A549 (cell line): Measurements from ENCODE around the gene MTOR. TPM values are rescaled to one million over a fixed set of nuclear protein-coding genes. Genes with fewer than 3 reads are reported as not detected.

Experiments
- ATAC-seq, 2 experiments: fragments of 200-7000 bp in 1 of 2; fragments of >200 bp in 1 of 2; cut with Nextera tagmentation in 1 of 2; cut with Tn5 transposase in 1 of 2; 3 replicates each; pipeline versions ENCODE4 v1.8.0 to v1.9.1; 2018 to 2020; ENCODE audit warnings: mild to moderate bottlenecking in 1 of 2, moderate library complexity in 1 of 2
- CTCF ChIA-PET: fragments of 300-600 bp; sonication (Branson Sonifier 250); formaldehyde crosslinking; extraction: SDS; loops from one replicate; lab custom pipeline; 2021; ENCODE audit warnings: antibody characterized with exemption, inconsistent platforms; lab: Yijun Ruan, JAX
- POLR2A ChIA-PET: fragments of 350-600 bp; formaldehyde crosslinking; extraction: SDS; loops from one replicate; lab custom pipeline; 2021; ENCODE audit warnings: antibody characterized with exemption, inconsistent platforms; lab: Yijun Ruan, JAX
- DNase-seq, 2 experiments: peaks; one replicate each; pipeline versions ENCODE4 v3.0.0 to v3.0.0-alpha.2; 2011 to 2016; ENCODE audit warnings: low read depth in 1 of 2, low spot score in 1 of 2
- FAIRE-seq: peaks from 2 replicates; lab custom pipeline; 2011; peaks lifted over from hg19 to GRCh38; lab: Jason Lieb, UNC
- H3K27ac ChIP-seq, 2 experiments: fragments of >200 bp; sonication (Bioruptor Twin); formaldehyde crosslinking; 3 replicates each; pipeline ENCODE4 v1.5.1; 2016 to 2017
- H3K4me1 ChIP-seq: fragments of >200 bp; sonication (Bioruptor Twin); formaldehyde crosslinking; 3 replicates; pipeline ENCODE4 v1.6.1; 2016
- H3K4me2 ChIP-seq: fragments of >200 bp; sonication (Bioruptor Twin); formaldehyde crosslinking; 3 replicates; pipeline ENCODE4 v1.6.1; 2016
- H3K4me3 ChIP-seq: fragments of >200 bp; sonication (Bioruptor Twin); formaldehyde crosslinking; 3 replicates; pipeline ENCODE4 v1.5.1; 2016
- H3K9me3 ChIP-seq: fragments of >200 bp; sonication (Bioruptor Twin); formaldehyde crosslinking; 3 replicates; pipeline ENCODE4 v1.6.1; 2016
- BHLHE40 ChIP-seq: IDR thresholded peaks from 2 replicates; pipeline ENCODE4 v1.6.1; 2012; ENCODE audit warnings: low read depth, low read length, inconsistent platforms
- CBX2 ChIP-seq: fragments of 200-600 bp; sonication (generic); IDR thresholded peaks from 2 replicates; pipeline ENCODE4 v1.6.1; 2016; ENCODE audit warnings: low read depth, mild to moderate bottlenecking, borderline replicate concordance
- CBX8 ChIP-seq: fragments of 200-600 bp; sonication (generic); IDR thresholded peaks from 2 replicates; pipeline ENCODE4 v1.6.1; 2016
- EHF ChIP-seq: fragments of 250-450 bp; sonication (Bioruptor Pico); IDR thresholded peaks from 2 replicates; pipeline ENCODE4 v1.5.0; 2020; ENCODE audit warnings: mild to moderate bottlenecking
- EHMT2 ChIP-seq: fragments of 200-600 bp; sonication (generic); IDR thresholded peaks from 2 replicates; pipeline ENCODE4 v1.6.1; 2016; ENCODE audit warnings: antibody characterized with exemption, low read depth, mild to moderate bottlenecking, moderate library complexity
- ELK1 ChIP-seq: fragments of 150-350 bp; IDR thresholded peaks from 2 replicates; pipeline ENCODE4 v1.6.1; 2014; ENCODE audit warnings: low read depth, mild to moderate bottlenecking, low read length
- EP300 ChIP-seq, 2 experiments: fragments of >200 bp; sonication (Bioruptor Twin); formaldehyde crosslinking; IDR thresholded peaks; 2 replicates in 1 of 2; 3 replicates in 1 of 2; pipeline ENCODE4 v1.6.1; 2016 to 2017
- ESRRA ChIP-seq: fragments of 150-350 bp; IDR thresholded peaks from 2 replicates; pipeline ENCODE4 v1.6.1; 2014; ENCODE audit warnings: mild to moderate bottlenecking, low read length, borderline replicate concordance
- FOSB ChIP-seq: fragments of 250-450 bp; sonication (Bioruptor Pico); IDR thresholded peaks from 2 replicates; pipeline ENCODE4 v1.5.0; 2020; ENCODE audit warnings: mild to moderate bottlenecking, moderate library complexity
- HOXB13 ChIP-seq: fragments of 250-450 bp; sonication (Bioruptor Pico); IDR thresholded peaks from 2 replicates; pipeline ENCODE4 v1.5.0; 2020; ENCODE audit warnings: low read depth, mild to moderate bottlenecking, moderate library complexity
- JUN ChIP-seq, 2 experiments: fragments of >200 bp; sonication (Bioruptor Twin); formaldehyde crosslinking; IDR thresholded peaks; 2 replicates in 1 of 2; 3 replicates in 1 of 2; pipeline ENCODE4 v1.6.1; 2016 to 2017
- JUNB ChIP-seq: fragments of >200 bp; sonication (Bioruptor Twin); formaldehyde crosslinking; IDR thresholded peaks from 2 replicates; pipeline ENCODE4 v1.6.1; 2016
- KDM5A ChIP-seq: fragments of 200-600 bp; sonication (generic); IDR thresholded peaks from 2 replicates; pipeline ENCODE4 v1.6.1; 2016; ENCODE audit warnings: antibody characterized with exemption, mild to moderate bottlenecking
- MAZ ChIP-seq: fragments of 150-350 bp; IDR thresholded peaks from 2 replicates; pipeline ENCODE4 v1.6.1; 2014; ENCODE audit warnings: antibody characterized with exemption, low read depth, low read length, borderline replicate concordance
- NFE2L2 ChIP-seq: fragments of 150-350 bp; conservative IDR thresholded peaks from 2 replicates; pipeline ENCODE4 v1.6.1; 2014; ENCODE audit warnings: low read length
- RAD21 ChIP-seq, 2 experiments: fragments of >200 bp in 1 of 2; sonication (Bioruptor Twin) in 1 of 2; formaldehyde crosslinking in 1 of 2; IDR thresholded peaks in 1 of 2; conservative IDR thresholded peaks in 1 of 2; 2 replicates in 1 of 2; 3 replicates in 1 of 2; pipeline ENCODE4 v1.6.1; 2012 to 2018; ENCODE audit warnings: inconsistent platforms in 1 of 2
- RARB ChIP-seq: fragments of 250-450 bp; sonication (Bioruptor Pico); IDR thresholded peaks from 2 replicates; pipeline ENCODE4 v1.8.0; 2021; ENCODE audit warnings: mild to moderate bottlenecking, moderate library complexity
- RFX5 ChIP-seq: fragments of 450-650 bp; IDR thresholded peaks from 2 replicates; pipeline ENCODE4 v1.7.1; 2014; ENCODE audit warnings: antibody characterized with exemption, mild to moderate bottlenecking, moderate library complexity
- TP53 ChIP-seq: fragments of 250-450 bp; sonication (Bioruptor Pico); IDR thresholded peaks from 2 replicates; pipeline ENCODE4 v1.5.0; 2021; ENCODE audit warnings: mild to moderate bottlenecking, moderate library complexity
- ZC3H11A ChIP-seq: fragments of 450-650 bp; IDR thresholded peaks from 2 replicates; pipeline ENCODE4 v1.6.1; 2014; ENCODE audit warnings: antibody characterized with exemption, mild to moderate bottlenecking
- ZFP36 ChIP-seq: fragments of 450-650 bp; IDR thresholded peaks from 2 replicates; pipeline ENCODE4 v1.6.1; 2014; ENCODE audit warnings: borderline replicate concordance; ENCODE audit not compliant: partially characterized antibody
- WGBS: methylation state at CpG from one replicate; pipeline ENCODE4 v1.1.6; 2017; ENCODE audit errors: missing lambda C conversion rate; 5-methylcytosine and 5-hydroxymethylcytosine counted together
- polyA plus RNA-seq, 4 experiments: library from polyadenylated mRNA; depleted of rRNA in 3 of 4; stranded (reverse); fragments of >200 nt; fragmentation: RNase III in 1 of 4; extraction: RNeasy Plus Mini Kit Qiagen cat#74134 plus additional on column Dnase treatment in 1 of 4; gene quantifications; 2 replicates in 3 of 4; 3 replicates in 1 of 4; pipeline ENCODE4 v1.2.3, GENCODE V29; 2011 to 2017
- TF ChIP-seq, protein P1 (sequence below): IDR thresholded peaks from 2 replicates; pipeline ENCODE4 v1.6.1; 2012; ENCODE audit warnings: low read depth, borderline replicate concordance
- TF ChIP-seq, protein P2 (sequence below): fragments of >200 bp; sonication (Bioruptor Twin); formaldehyde crosslinking; IDR thresholded peaks from 2 replicates; pipeline ENCODE4 v1.6.1; 2016
- TF ChIP-seq, protein P3 (sequence below): fragments of >200 bp; sonication (Bioruptor Twin); formaldehyde crosslinking; IDR thresholded peaks from 3 replicates; pipeline ENCODE4 v1.6.1; 2016
- TF ChIP-seq, protein P4 (sequence below): fragments of >200 bp; sonication (Bioruptor Twin); formaldehyde crosslinking; IDR thresholded peaks from 3 replicates; pipeline ENCODE4 v1.5.1; 2016

Gene MTOR
- polyA plus RNA-seq, 2 of the 4 experiments (the other 2 are of a cell fraction), result 15.7 to 28.5 TPM

DNA sequence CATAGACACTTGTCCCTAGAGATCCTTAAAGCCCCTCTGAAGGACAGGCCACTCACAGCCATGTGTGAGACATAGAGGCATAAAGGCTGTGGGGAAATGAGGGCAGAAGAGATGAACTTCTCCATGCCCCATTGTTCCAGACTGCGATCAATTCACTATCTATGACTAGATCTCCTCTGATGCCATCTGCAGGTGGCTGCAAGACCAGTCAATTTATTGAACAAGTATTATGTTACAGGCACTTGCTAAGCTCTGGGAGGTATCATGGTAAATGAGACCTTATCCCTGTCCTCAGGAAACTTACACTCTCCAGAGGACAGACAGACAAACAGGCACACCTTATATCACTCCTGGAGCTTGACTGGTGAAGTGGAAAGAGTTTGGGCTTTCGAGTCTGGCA is 33.6 kb upstream of the MTOR start:
- no peak for TF ChIP-seq KDM5A
- TF ChIP-seq HOXB13, result no peak
- no peak for TF ChIP-seq ELK1
- DNase-seq (no peak), ATAC-seq (no peak), FAIRE-seq (no peak)
- 100% methylated on average over 1 of the region's 2 CpGs for WGBS
- no peaks in the 10 kb centered on the region for H3K4me1 ChIP-seq
- H3K4me3 ChIP-seq, result no peak overlapping the region
- ChIA-PET CTCF (interaction anchor here (1.1 kb wide), 4 partner anchors 9 to 347 kb away, joined by 3 to 6 read pairs (median 4); no protein-coding TSS in a partner anchor), POLR2A (interaction anchor here (0.6 kb wide), 1 partner anchor 136 kb away, joined by 4 read pairs; no protein-coding TSS in a partner anchor)
- no peak overlapping the region for H3K27ac ChIP-seq
- no peak overlapping the region for H3K4me2 ChIP-seq
- no peaks in the 10 kb centered on the region for H3K9me3 ChIP-seq

GRCh38 chr1:11294951-11295350 is 32.6 kb upstream of the MTOR start:
- TF ChIP-seq ZFP36 (no peak), FOSB (no peak), ESRRA (no peak), RFX5 (no peak), RAD21 (conservative IDR thresholded peaks at IDR 0.05 in 1 of 2, IDR thresholded peaks at IDR 0.05 in 1 of 2) (no peak), MAZ (no peak), CBX8 (no peak), KDM5A (no peak), BHLHE40 (no peak), JUN (IDR thresholded peaks at IDR 0.05) (no peak), JUNB (no peak), EP300 (IDR thresholded peaks at IDR 0.05) (no peak), ZC3H11A (no peak), TP53 (CRISPR knock-in tag) (no peak)
- TF ChIP-seq, protein P1, sequence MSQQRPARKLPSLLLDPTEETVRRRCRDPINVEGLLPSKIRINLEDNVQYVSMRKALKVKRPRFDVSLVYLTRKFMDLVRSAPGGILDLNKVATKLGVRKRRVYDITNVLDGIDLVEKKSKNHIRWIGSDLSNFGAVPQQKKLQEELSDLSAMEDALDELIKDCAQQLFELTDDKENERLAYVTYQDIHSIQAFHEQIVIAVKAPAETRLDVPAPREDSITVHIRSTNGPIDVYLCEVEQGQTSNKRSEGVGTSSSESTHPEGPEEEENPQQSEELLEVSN, result no peak
- TF ChIP-seq, protein P2, sequence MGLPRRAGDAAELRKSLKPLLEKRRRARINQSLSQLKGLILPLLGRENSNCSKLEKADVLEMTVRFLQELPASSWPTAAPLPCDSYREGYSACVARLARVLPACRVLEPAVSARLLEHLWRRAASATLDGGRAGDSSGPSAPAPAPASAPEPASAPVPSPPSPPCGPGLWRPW, result no peak
- no peak overlapping the region for H3K4me3 ChIP-seq
- FAIRE-seq, result no peak
- CTCF ChIA-PET, result no interaction called here
- H3K9me3 ChIP-seq, result no peaks in the 10 kb centered on the region
- H3K4me2 ChIP-seq, result no peak overlapping the region
- WGBS, result 88% methylated on average over 6 of the region's 8 CpGs
- DNase-seq, result no peak
- no peaks in the 10 kb centered on the region for H3K4me1 ChIP-seq
- POLR2A ChIA-PET, result no interaction called here
- no peak overlapping the region for H3K27ac ChIP-seq
- ATAC-seq, result no peak

DNA sequence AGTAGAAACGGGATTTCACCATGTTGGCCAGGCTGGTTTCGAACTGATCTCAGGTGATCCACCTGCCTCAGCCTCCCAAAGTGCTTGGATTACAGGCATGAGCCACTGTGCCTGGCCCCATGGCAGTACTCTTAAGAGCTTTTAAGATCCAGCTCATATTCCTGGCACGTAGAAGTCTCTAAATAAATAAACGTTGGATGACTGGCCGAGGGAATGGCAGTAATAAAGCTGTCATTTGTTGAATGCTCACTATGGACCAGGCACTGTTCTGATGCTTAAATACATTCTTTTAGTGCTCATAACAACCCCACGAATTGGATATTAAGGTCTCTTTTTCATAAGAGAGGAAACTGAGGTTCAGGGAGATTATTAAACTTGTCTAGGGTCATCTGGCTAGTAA is 31.5 kb upstream of the MTOR start:
- Histone ChIP-seq H3K27ac (no peak overlapping the region), H3K4me1 (no peaks in the 10 kb centered on the region), H3K9me3 (no peaks in the 10 kb centered on the region), H3K4me3 (no peak overlapping the region), H3K4me2 (no peak overlapping the region)
- no peak for DNase-seq
- TF ChIP-seq, protein P3, sequence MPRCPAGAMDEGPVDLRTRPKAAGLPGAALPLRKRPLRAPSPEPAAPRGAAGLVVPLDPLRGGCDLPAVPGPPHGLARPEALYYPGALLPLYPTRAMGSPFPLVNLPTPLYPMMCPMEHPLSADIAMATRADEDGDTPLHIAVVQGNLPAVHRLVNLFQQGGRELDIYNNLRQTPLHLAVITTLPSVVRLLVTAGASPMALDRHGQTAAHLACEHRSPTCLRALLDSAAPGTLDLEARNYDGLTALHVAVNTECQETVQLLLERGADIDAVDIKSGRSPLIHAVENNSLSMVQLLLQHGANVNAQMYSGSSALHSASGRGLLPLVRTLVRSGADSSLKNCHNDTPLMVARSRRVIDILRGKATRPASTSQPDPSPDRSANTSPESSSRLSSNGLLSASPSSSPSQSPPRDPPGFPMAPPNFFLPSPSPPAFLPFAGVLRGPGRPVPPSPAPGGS, result no peak
- TF ChIP-seq RFX5, result no peak
- TF ChIP-seq, protein P4, sequence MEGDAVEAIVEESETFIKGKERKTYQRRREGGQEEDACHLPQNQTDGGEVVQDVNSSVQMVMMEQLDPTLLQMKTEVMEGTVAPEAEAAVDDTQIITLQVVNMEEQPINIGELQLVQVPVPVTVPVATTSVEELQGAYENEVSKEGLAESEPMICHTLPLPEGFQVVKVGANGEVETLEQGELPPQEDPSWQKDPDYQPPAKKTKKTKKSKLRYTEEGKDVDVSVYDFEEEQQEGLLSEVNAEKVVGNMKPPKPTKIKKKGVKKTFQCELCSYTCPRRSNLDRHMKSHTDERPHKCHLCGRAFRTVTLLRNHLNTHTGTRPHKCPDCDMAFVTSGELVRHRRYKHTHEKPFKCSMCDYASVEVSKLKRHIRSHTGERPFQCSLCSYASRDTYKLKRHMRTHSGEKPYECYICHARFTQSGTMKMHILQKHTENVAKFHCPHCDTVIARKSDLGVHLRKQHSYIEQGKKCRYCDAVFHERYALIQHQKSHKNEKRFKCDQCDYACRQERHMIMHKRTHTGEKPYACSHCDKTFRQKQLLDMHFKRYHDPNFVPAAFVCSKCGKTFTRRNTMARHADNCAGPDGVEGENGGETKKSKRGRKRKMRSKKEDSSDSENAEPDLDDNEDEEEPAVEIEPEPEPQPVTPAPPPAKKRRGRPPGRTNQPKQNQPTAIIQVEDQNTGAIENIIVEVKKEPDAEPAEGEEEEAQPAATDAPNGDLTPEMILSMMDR, result no peak
- TF ChIP-seq RARB (CRISPR knock-in tag), result no peak
- no peak for TF ChIP-seq NFE2L2
- TF ChIP-seq CBX2, result no peak
- no peak for TF ChIP-seq TP53 (CRISPR knock-in tag)
- no peak for TF ChIP-seq ZFP36
- no peak for TF ChIP-seq EHMT2
- no peak for TF ChIP-seq EHF (CRISPR knock-in tag)
- TF ChIP-seq, protein P2, result no peak
- 76% methylated on average over 5 of the region's 6 CpGs for WGBS
- ATAC-seq, result no peak
- ChIA-PET POLR2A (no interaction called here), CTCF (interaction anchor here (0.8 to 1.0 kb wide), 2 partner anchors 9 to 256 kb away, joined by 3 to 4 read pairs; no protein-coding TSS in a partner anchor)
- no peak for FAIRE-seq
